ENCODE measurements around the gene PCDHGA5. TPM values are rescaled to one million over a fixed set of nuclear protein-coding genes. Genes with fewer than 3 reads are reported as not detected.
A peak's percentile ranks its signal among the peaks of the same experiment; 100 is the strongest.
"Not testable (repeated sequence)": the region's sequence is repeated elsewhere in the genome, so short reads cannot be mapped to it uniquely, and the experiment has no call there.

Gene PCDHGA5
- polyA plus RNA-seq, 10 donors, result 1.9 to 3.3 (median 2.6) TPM

DNA sequence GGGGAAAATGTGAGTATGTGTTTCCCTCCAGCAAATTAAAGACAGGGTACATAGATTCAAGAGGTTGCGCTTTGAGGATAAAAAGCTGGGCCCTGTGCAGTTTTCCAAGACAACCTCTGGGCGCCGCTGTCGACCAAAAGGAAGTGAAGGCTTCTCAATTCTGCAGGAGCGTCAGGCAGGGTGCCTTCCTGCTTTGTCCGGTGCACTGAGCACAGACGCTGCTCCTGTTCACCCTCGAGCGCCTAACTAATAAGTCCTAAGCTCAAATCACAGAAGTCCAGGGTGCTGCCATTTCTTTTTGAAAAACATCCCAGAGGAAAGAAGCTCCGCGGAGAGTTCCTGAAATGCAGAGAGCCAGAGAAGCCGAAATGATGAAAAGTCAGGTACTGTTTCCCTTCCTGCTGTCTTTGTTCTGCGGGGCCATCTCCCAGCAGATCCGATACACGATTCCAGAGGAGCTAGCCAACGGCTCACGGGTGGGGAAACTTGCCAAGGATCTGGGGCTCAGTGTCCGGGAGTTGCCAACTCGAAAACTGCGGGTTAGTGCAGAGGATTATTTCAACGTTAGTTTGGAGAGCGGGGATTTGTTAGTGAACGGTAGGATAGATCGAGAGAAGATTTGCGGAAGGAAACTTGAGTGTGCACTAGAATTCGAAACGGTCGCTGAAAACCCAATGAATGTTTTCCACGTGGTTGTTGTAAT, 13.9 kb upstream of the PCDHGA5 start, which contains the start of gene PCDHGB1:
TSS of gene PCDHGB1 (plus strand) at position 183 of the 703 bp plus-strand sequence. CDS start at position 345, 162 bp downstream.
- DNase-seq, result no peak

DNA sequence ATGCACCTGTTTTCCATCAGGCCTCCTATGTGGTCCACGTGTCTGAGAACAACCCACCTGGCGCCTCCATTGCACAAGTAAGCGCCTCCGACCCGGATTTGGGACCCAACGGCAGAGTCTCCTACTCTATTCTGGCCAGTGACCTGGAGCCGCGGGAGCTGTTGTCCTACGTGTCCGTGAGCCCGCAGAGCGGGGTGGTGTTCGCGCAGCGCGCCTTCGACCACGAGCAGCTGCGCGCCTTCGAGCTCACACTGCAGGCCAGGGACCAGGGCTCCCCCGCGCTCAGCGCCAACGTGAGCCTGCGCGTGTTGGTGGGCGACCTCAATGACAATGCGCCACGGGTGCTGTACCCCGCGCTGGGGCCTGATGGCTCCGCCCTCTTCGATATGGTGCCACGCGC, 12.4 kb upstream of the PCDHGA5 start:
- no peak for DNase-seq

DNA sequence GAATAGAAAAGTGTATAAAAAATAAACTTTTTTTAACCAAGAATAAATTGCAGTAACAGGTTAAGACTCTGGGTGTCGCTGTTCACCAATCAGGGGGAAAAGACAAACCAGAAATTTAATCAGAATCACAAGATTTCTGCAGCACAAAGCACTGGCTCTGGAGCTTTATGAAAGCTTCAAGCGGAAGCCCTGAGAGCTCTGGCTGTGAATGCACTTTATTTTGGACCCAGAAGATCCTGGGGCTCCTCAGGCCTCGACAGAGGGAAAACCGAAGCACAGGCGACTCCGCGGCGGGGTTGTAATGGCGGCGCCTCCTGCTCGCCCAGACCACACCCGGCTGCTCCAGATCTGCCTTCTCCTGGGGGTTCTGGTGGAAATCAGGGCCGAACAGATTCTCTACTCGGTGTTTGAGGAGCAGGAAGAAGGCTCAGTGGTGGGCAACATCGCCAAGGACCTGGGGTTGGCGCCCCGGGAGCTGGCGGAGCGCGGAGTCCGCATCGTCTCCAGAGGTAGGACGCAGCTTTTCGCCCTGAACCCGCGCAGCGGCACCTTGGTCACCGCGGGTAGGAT, 9.0 kb upstream of the PCDHGA5 start, which contains the start of gene PCDHGA4:
TSS of gene PCDHGA4 (plus strand) at position 122 of the 570 bp plus-strand sequence. CDS start at position 209, 87 bp downstream.
- no peak for DNase-seq

DNA sequence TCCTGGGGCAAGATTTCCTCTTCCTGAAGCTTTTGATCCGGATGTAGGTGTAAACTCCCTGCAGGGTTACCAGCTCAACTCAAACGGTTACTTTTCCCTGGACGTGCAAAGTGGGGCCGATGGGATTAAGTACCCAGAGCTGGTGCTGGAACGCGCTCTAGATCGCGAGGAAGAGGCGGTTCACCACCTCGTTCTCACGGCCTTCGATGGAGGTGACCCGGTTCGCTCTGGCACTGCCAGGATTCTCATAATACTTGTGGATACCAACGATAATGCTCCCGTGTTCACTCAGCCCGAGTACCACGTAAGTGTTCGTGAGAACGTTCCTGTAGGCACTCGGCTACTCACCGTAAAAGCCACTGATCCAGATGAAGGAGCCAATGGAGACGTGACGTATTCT, 8.3 kb upstream of the PCDHGA5 start:
- DNase-seq, result no peak

DNA sequence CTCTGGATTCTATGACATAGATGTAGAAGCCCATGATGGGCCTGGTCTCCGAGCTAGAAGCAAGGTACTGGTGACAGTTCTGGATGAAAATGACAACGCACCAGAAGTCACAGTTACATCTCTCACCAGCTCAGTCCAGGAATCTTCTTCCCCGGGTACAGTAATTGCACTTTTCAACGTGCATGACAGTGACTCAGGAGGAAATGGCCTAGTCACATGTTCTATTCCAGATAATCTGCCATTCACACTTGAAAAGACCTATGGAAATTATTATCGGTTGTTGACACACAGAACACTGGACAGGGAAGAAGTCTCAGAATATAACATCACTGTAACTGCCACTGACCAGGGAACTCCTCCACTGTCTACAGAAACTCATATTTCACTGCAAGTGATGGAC, 7.8 kb upstream of the PCDHGA5 start:
- no peak for DNase-seq

DNA sequence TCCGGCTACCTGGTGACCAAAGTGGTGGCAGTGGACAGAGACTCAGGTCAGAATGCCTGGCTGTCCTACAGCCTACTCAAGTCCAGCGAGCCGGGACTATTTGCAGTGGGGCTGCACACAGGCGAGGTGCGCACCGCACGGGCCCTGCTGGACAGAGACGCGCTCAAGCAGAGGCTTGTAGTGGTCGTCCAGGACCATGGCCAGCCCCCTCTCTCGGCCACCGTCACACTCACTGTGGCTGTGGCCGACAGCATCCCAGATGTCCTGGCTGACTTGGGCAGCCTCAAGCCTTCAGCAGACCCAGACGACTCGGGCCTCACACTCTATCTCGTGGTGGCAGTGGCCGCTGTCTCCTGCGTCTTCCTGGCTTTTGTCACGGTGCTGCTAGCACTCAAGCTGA, 7.0 kb upstream of the PCDHGA5 start:
- no peak for DNase-seq

DNA sequence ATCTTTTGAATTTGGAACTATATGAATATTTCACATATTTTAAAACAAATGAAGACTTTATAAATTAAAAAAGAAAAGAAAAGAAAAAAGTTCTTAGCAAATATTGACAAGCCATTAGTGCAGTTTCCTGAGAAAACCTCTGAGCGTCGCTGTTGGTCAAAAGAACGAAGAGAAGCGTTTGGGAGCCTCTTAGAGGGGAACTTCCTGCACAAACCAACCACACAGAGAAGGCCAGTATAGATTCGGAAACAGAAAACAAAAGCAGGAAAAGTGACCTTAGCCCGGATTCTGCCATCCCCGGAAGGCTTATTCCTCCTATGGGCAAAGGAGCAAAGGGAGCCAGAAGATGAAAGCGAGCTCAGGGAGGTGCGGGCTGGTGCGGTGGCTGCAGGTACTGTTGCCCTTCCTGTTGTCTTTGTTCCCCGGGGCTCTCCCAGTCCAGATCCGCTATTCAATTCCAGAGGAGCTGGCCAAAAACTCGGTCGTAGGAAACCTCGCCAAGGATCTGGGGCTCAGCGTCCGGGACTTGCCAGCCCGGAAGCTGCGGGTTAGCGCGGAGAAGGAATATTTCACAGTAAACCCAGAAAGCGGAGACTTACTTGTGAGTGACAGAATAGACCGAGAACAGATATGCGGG, 4.1 kb upstream of the PCDHGA5 start, which contains the start of gene PCDHGB2:
TSS of gene PCDHGB2 (plus strand) at position 205 of the 637 bp plus-strand sequence. CDS start at position 347, 142 bp downstream.
- DNase-seq, result peak in 1 of 3 donors; percentile 11

DNA sequence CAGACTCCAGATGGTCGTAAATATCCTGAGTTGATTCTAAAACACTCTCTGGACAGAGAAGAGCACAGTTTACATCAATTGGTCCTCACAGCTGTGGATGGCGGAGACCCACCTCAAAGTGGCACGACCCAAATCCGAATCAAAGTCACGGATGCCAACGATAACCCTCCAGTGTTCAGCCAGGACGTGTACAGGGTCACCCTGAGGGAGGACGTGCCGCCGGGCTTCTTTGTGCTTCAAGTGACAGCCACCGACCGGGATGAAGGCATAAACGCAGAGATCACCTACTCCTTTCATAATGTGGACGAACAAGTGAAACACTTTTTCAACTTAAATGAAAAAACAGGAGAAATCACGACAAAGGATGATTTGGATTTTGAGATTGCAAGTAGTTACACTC, 3.3 kb upstream of the PCDHGA5 start:
- no peak for DNase-seq

DNA sequence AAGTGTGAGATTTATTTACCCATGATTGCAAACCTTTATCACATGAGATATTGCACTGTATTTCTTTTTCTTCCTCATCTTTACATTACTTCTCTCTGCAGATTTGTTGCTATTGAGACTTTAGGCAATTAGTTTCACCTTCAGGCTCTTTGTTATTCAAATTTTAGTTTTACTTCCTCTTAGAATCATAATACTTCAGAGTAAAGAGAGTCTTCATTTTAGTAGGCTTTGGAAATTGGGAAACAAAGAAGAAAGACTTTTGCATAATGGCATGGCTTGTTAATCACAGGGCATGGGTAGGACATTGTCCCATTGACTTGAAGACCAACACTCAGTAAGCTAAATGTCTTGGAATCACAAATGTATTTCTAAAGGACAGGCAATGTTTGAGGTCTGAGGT, 1.2 kb upstream of the PCDHGA5 start:
- no peak for DNase-seq

DNA sequence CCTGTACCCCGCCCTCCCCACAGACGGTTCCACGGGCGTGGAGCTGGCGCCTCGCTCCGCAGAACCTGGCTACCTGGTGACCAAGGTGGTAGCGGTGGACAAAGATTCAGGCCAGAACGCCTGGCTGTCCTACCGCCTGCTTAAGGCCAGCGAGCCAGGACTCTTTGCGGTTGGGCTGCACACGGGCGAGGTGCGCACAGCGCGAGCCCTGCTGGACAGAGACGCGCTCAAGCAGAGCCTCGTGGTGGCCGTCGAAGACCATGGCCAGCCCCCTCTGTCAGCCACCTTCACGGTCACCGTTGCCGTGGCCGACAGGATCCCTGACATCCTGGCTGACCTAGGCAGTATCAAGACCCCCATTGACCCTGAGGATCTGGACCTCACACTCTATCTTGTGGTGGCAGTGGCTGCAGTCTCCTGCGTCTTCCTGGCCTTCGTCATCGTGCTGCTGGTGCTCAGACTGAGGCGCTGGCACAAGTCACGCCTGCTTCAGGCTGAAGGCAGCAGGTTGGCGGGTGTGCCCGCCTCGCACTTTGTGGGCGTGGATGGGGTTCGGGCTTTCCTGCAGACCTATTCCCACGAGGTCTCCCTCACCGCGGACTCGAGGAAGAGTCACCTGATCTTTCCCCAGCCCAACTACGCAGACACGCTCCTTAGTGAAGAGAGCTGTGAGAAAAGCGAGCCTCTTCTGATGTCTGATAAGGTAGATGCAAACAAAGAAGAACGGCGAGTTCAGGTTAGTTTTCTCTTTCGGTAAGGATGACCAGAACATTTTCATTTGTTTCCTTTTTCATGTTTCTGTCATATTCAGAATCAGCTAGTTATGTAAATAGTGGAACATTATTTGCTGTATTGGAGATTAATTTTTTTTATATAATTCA, 2.3 kb downstream of the PCDHGA5 start:
- no peak for DNase-seq

DNA sequence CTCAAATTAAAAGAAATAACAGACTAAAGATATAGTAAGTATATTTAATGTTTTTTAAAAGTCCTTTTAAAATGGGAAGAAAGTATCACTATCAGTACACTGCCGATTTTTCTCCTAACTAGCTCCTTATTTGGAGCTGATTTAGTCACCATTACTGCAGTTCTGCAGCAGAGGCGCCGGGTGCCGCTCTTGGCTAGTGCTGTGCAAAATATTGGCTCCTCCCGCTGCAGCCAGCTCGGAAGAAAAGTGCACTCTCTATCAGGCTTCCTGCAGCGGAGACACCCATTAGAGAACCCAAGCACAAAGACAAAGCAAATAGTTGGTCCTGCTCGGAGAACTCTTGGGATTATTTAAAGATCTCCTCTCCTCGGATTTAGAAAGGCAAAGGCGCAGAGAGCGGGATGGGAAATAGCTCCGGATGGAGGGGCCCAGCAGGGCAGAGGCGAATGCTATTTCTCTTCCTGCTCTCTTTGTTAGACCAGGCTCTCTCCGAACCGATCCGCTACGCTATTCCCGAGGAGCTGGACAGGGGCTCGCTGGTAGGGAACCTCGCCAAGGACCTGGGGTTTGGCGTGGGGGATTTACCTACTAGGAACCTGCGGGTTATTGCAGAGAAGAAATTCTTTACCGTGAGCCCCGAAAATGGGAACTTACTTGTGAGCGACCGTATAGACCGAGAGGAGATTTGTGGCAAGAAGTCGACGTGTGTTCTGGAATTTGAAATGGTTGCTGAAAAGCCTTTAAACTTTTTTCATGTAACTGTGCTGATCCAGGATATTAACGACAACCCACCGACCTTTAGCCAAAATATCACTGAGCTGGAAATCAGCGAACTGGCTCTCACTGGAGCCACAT, 6.3 kb downstream of the PCDHGA5 start, which contains the start of gene PCDHGB3:
TSS of gene PCDHGB3 (plus strand) at position 249 of the 855 bp plus-strand sequence. CDS start at position 402, 153 bp downstream.
- DNase-seq, result peak in 1 of 3 donors; percentile 17

DNA sequence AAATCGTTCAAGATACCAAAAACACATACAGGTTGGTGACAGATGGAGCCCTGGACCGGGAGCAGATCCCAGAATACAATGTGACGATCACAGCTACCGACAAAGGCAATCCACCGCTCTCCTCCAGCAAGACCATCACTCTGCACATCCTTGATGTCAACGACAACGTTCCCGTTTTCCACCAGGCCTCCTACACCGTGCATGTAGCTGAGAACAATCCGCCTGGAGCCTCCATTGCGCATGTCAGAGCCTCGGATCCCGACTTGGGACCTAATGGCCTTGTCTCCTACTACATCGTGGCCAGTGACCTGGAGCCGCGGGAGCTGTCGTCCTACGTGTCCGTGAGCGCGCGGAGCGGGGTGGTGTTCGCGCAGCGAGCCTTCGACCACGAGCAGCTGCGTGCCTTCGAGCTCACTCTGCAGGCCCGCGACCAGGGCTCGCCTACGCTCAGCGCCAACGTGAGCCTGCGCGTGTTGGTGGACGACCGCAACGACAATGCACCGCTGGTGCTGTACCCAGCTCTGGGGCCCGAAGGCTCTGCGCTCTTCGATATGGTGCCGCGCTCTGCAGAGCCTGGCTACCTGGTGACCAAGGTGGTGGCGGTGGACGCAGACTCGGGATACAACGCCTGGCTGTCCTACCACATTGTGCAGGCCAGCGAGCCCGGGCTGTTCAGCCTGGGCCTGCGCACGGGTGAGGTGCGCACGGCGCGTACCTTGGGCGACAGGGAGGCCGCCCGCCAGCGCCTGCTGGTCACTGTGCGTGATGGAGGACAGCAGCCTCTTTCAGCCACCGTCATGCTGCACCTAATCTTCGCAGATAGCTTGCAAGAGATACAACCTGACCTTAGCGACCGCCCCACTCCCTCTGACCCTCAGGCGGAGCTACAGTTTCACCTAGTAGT, 7.9 kb downstream of the PCDHGA5 start:
- no peak for DNase-seq

DNA sequence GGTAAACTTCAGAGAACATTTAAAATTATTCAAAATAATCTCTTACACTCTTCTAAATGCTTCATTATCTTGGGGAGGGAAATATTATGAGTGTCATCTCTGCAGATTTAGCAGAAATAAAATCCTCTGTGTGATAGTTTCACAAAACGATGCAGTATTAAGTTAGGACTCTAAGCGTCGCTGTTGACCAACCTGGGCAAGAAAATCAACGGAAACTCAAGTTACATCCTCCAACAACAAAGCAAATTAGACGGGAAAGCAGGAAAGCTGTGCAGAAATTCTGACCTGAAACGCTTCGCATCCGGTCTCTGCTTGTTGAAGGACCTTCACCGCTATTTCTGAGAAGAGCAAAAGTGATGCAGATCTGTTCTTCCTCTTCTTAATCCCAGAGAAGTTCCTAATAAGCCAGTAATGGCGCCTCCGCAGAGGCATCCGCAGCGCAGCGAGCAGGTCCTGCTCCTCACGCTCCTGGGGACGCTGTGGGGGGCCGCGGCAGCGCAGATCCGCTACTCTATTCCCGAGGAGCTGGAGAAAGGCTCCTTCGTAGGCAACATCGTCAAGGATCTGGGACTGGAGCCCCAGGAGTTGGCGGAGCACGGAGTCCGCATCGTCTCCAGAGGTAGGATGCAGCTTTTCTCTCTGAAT, 9.8 kb downstream of the PCDHGA5 start, which contains the start of gene PCDHGA6:
TSS of gene PCDHGA6 (plus strand) at position 219 of the 645 bp plus-strand sequence. CDS start at position 412, 193 bp downstream.
- DNase-seq, result peak in 1 of 3 donors; percentile 14

DNA sequence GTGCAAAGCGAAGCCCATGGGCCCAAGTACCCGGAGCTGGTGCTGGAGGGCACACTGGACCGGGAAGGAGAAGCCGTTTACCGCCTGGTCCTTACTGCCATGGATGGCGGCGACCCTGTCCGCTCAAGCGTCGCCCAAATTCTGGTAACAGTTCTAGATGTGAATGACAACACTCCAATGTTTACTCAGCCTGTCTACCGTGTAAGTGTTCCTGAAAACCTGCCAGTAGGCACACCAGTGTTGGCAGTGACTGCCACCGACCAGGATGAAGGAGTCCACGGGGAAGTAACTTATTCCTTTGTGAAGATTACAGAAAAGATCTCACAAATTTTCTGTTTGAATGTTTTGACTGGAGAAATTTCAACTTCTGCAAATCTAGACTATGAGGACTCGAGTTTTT, 10.7 kb downstream of the PCDHGA5 start:
- DNase-seq, result no peak

DNA sequence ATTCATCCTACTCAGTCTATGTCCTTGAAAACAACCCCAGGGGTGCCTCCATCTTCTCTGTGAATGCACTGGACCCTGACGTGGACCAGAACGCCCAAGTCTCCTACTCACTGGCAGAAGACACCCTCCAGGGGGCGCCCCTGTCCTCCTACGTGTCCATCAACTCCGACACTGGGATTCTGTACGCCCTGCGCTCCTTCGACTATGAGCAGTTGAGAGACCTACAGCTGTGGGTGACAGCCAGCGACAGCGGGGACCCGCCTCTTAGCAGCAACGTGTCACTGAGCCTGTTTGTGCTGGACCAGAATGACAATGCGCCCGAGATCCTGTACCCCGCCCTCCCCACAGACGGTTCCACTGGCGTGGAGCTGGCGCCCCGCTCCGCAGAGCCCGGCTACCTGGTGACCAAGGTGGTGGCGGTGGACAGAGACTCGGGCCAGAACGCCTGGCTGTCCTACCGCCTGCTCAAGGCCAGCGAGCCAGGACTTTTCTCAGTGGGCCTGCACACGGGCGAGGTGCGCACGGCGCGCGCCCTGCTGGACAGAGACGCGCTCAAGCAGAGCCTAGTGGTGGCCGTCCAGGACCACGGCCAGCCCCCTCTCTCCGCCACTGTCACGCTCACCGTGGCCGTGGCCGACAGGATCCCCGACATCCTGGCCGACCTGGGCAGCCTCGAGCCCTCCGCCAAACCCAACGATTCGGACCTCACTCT, 11.6 kb downstream of the PCDHGA5 start:
- DNase-seq, result not testable (repeated sequence)

DNA sequence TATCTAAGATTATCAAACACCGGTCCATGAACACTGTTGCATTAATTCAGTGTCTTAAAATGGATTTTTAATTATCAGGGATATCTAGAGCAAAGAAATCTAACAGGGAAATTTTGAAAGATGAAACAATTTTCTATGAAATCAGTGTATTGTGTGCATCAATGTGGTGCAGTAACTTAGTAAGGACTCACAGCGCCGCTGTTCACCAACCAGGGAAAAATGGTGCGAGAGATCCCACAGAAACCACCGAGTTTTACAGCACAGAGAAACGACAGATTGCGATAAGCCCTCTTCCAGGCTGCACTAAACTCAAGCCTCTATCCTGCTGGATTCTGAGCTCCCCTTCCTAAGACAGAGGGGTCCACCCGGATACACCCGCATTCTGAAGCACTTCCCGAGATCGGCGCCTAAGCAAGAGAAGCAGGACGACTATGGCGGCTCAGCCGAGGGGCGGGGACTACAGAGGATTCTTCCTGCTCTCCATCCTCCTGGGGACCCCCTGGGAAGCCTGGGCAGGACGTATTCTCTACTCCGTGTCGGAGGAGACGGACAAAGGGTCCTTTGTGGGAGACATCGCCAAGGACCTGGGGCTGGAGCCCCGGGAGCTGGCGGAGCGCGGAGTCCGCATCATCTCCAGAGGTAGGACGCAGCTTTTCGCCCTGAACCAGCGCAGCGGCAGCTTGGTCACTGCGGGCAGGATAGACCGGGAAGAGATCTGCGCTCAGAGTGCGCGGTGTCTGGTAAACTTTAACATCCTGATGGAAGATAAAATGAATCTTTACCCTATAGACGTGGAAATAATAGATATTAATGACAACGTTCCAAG, 18.7 kb downstream of the PCDHGA5 start, which contains the start of gene PCDHGA7:
TSS of gene PCDHGA7 (plus strand) at position 274 of the 826 bp plus-strand sequence. CDS start at position 432, 158 bp downstream.
- no peak for DNase-seq

DNA sequence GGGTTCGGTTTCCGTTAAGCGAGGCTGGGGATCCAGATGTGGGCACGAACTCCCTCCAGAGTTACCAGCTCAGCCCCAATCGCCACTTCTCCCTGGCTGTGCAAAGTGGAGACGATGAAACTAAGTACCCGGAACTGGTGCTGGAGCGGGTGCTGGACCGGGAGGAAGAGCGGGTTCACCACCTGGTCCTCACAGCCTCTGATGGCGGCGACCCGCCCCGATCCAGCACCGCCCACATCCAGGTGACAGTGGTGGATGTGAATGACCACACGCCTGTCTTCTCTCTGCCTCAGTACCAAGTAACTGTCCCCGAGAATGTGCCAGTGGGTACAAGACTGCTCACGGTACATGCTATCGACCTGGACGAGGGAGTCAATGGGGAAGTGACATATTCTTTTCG, 19.4 kb downstream of the PCDHGA5 start:
- no peak for DNase-seq

Measured in muscle of back (tissue), 11 donors.